ENCODE results near the gene SOX15. TPM values are rescaled to one million over a fixed set of nuclear protein-coding genes. Genes with fewer than 3 reads are reported as not detected.
"Not testable (repeated sequence)": the region's sequence is repeated elsewhere in the genome, so short reads cannot be mapped to it uniquely, and the experiment has no call there.

Gene SOX15
- total RNA-seq, 2 donors from 2014 or later: 0.90 TPM; not detected in 1

DNA sequence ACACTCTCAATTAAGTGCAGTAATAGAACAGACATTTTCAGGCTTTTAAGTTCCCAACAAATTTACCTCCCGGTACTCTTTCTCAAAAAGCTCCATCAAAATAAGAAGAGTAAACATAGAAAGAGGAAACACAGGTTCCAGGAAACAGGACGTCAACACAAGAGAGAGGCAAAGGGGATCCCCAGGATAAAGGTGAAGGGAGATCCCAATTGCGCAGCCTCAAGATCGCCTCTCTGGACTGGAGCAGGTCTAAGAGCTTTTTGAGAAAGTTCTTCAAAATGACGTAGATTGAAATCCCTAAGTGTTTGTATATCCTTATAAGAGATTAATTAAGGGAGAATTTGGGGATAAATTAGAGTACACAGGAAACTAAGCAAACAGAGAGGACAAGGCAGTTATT is 28.7 kb upstream of the SOX15 start:
- H3K9me3 Mint-ChIP-seq: no peaks in the 10 kb centered on the region
- peaks cover 2% of the 10 kb centered on the region for H3K4me1 Mint-ChIP-seq
- H3K4me3 Mint-ChIP-seq: no peak overlapping the region
- H3K27me3 Mint-ChIP-seq: no peaks in the 10 kb centered on the region
- ATAC-seq (replicated peaks): no peak
- H3K27ac Mint-ChIP-seq: no peak overlapping the region
- peaks cover 6% of the 10 kb centered on the region for H3K36me3 Mint-ChIP-seq (ENCODE audit: low read depth)

DNA sequence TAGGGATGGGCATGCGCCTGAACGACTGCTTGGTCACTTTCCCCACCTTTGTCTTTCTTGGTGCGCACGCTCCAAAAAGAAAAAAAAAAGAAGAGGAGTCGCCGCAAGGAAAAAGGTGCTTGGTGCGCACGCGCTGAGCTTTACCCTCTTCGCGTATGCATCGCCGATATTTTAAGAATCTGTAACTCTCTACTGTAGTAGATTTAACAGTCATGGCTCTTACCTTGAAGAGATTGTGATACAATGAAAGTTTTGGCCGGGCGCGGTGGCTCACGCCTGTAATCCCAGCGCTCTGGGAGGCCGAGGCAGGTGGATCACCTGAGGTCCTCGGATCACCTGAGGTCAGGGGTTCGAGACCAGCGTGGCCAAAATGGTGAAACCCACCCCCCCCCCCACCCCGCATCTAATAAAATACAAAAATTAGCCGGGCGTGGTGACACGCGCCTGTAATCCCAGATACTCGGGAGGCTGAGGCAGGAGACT is 25.4 kb upstream of the SOX15 start:
- Mint-ChIP-seq H3K9me3 (no peaks in the 10 kb centered on the region), H3K4me3 (peak overlapping the region; percentile 69), H3K36me3 (ENCODE audit: low read depth) (peaks cover 28% of the 10 kb centered on the region), H3K27me3 (no peaks in the 10 kb centered on the region), H3K27ac (peak overlapping the region; percentile 81), H3K4me1 (peaks cover 23% of the 10 kb centered on the region)
- no peak for ATAC-seq (replicated peaks)

GRCh38 chr17:7614425-7615264 is 24.8 kb upstream of the SOX15 start, which contains the start of gene FXR2:
FXR2 (minus strand) TSS chr17:7614897; CDS start chr17:7614532, 365 bp downstream.
- peak within 1 kb of the TSS; percentile 86 for H3K27ac Mint-ChIP-seq

GRCh38 chr17:7613769-7614424 is 24.0 kb upstream of the SOX15 start:
- Mint-ChIP-seq H3K36me3 (ENCODE audit: low read depth) (peaks cover 34% of the 10 kb centered on the region), H3K4me1 (peaks cover 27% of the 10 kb centered on the region), H3K27me3 (no peaks in the 10 kb centered on the region), H3K27ac (peak overlapping the region; percentile 86), H3K9me3 (no peaks in the 10 kb centered on the region), H3K4me3 (peak overlapping the region; percentile 86)
- ATAC-seq (replicated peaks): no peak

More at GRCh38 chr17:7614425-7615264, 24.8 kb upstream of the SOX15 start, which contains the start of gene FXR2:
- Mint-ChIP-seq H3K27me3 (no peaks in the 10 kb centered on the region), H3K4me3 (peak within 1 kb of the TSS; percentile 86), H3K9me3 (no peaks in the 10 kb centered on the region), H3K4me1 (peaks cover 24% of the 10 kb centered on the region), H3K36me3 (ENCODE audit: low read depth) (peaks cover 29% of the 10 kb centered on the region)
- peak; percentile 94 for ATAC-seq (replicated peaks)

DNA sequence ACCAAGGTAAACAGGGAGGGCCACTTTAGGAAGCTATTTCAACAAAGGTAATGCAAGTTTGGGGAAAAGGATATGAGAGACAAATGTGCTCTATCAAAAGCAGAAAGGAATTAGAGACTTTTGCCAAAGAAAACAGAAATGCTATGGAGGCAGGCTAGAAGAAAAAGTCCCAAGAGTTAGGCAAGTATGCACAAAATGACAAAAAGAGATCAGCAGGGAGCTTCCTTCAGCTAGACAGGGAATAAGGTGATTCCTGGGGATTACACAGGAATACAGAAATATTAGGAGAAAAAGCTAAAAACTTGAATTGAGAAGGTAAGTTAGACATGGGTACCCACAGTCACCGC is 22.4 kb upstream of the SOX15 start:
- no peaks in the 10 kb centered on the region for H3K27me3 Mint-ChIP-seq
- peak overlapping the region; percentile 86 for H3K27ac Mint-ChIP-seq
- peaks cover 27% of the 10 kb centered on the region for H3K4me1 Mint-ChIP-seq
- no peaks in the 10 kb centered on the region for H3K9me3 Mint-ChIP-seq
- no peak for ATAC-seq (replicated peaks)
- peak overlapping the region; percentile 86 for H3K4me3 Mint-ChIP-seq
- peaks cover 40% of the 10 kb centered on the region for H3K36me3 Mint-ChIP-seq (ENCODE audit: low read depth)

- H3K9me3 Mint-ChIP-seq: no peaks in the 10 kb centered on the region
- no peak for ATAC-seq (replicated peaks)
- no peak overlapping the region for H3K27ac Mint-ChIP-seq
- peaks cover 27% of the 10 kb centered on the region for H3K4me1 Mint-ChIP-seq
- H3K27me3 Mint-ChIP-seq: no peaks in the 10 kb centered on the region
- H3K36me3 Mint-ChIP-seq (ENCODE audit: low read depth): peaks cover 40% of the 10 kb centered on the region
- peak overlapping the region; percentile 86 for H3K4me3 Mint-ChIP-seq
Observed at GRCh38 chr17:7611635-7612293, 21.9 kb upstream of the SOX15 start.

GRCh38 chr17:7610641-7611040 is 20.7 kb upstream of the SOX15 start:
- Mint-ChIP-seq H3K4me3 (no peak overlapping the region), H3K9me3 (no peaks in the 10 kb centered on the region), H3K27me3 (no peaks in the 10 kb centered on the region), H3K4me1 (peaks cover 27% of the 10 kb centered on the region), H3K36me3 (ENCODE audit: low read depth) (peaks cover 49% of the 10 kb centered on the region), H3K27ac (no peak overlapping the region)
- ATAC-seq (replicated peaks): no peak

GRCh38 chr17:7606280-7606679 is 16.4 kb upstream of the SOX15 start:
- Mint-ChIP-seq H3K4me3 (no peak overlapping the region), H3K9me3 (no peaks in the 10 kb centered on the region), H3K4me1 (peaks cover 4% of the 10 kb centered on the region), H3K27ac (peak overlapping the region; percentile 15), H3K36me3 (ENCODE audit: low read depth) (peaks cover 72% of the 10 kb centered on the region), H3K27me3 (no peaks in the 10 kb centered on the region)
- no peak for ATAC-seq (replicated peaks)

- not testable (repeated sequence) for H3K27me3 Mint-ChIP-seq; H3K4me3 Mint-ChIP-seq; ATAC-seq (replicated peaks); H3K4me1 Mint-ChIP-seq; H3K9me3 Mint-ChIP-seq; H3K27ac Mint-ChIP-seq
- peaks cover 96% of the 10 kb centered on the region for H3K36me3 Mint-ChIP-seq (ENCODE audit: low read depth)
Observed at GRCh38 chr17:7597561-7597960, 7.7 kb upstream of the SOX15 start.

GRCh38 chr17:7593296-7593695 is 3.4 kb upstream of the SOX15 start:
- peaks cover 78% of the 10 kb centered on the region for H3K36me3 Mint-ChIP-seq (ENCODE audit: low read depth)
- no peak overlapping the region for H3K27ac Mint-ChIP-seq
- H3K9me3 Mint-ChIP-seq: no peaks in the 10 kb centered on the region

DNA sequence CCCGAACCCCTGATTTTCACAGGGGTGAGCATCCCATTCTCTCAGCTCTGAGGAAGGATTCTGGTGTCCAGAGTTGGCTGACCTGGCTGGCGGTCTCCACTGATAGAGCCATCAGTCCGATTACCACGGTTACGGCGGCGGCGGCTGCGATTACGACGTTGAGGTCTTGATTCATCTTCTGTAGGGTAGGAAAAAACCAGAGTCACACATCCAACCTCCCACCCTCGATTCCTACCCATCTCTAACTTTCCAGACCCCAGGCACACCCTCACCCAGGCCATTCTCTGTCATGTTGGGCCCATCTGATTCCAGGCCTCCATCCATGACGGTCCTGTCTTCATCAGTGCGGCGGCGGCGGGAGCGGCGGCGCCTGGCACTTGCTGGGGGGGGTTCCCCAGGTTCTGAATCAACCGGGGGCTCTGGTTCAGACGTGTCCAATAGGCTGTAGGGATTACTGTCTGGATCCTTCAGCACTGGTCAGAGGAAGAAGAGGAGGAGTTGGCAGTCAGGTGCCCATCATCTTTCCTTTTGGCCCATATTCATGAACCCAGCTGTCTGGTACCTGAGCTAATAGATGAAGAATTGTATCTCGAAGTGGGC is 2.6 kb upstream of the SOX15 start:
- Mint-ChIP-seq H3K27ac (no peak overlapping the region), H3K36me3 (ENCODE audit: low read depth) (peaks cover 80% of the 10 kb centered on the region)

More at GRCh38 chr17:7593296-7593695, 3.4 kb upstream of the SOX15 start:
- no peaks in the 10 kb centered on the region for H3K27me3 Mint-ChIP-seq
- no peaks in the 10 kb centered on the region for H3K4me1 Mint-ChIP-seq
- ATAC-seq (replicated peaks): no peak
- H3K4me3 Mint-ChIP-seq: no peak overlapping the region

DNA sequence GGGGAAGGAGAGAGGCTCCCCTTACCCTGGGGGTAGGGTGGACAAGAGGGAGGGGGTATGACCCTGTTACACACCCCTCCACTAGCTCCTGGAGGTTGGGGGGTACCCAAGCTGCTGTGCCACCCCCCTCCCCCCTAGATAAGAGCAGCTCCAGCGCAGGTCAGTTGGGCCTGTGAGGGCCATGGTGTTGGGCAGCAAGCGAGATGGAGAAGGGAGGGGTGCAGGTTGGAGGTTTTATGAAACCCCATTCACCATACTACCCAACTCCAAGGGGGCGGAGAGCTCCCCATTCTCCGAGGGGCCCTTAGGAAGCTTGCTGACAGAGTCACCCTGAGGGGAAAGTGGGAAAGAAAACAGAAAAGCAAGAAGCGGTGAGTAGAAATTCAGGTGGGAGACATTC is 1.7 kb upstream of the SOX15 start:
- Mint-ChIP-seq H3K4me3 (no peak overlapping the region), H3K27me3 (no peaks in the 10 kb centered on the region), H3K4me1 (no peaks in the 10 kb centered on the region), H3K9me3 (no peaks in the 10 kb centered on the region), H3K36me3 (ENCODE audit: low read depth) (peaks cover 79% of the 10 kb centered on the region), H3K27ac (peak overlapping the region; percentile 58)
- no peak for ATAC-seq (replicated peaks)

More for the DNA sequence above, 2.6 kb upstream of the SOX15 start:
- Mint-ChIP-seq H3K4me3 (no peak overlapping the region), H3K27me3 (no peaks in the 10 kb centered on the region), H3K9me3 (no peaks in the 10 kb centered on the region), H3K4me1 (no peaks in the 10 kb centered on the region)
- ATAC-seq (replicated peaks): no peak

GRCh38 chr17:7590743-7591142 is 849 bp upstream of the SOX15 start:
- no peak overlapping the region for H3K4me3 Mint-ChIP-seq
- peaks cover 72% of the 10 kb centered on the region for H3K36me3 Mint-ChIP-seq (ENCODE audit: low read depth)
- peak overlapping the region; percentile 78 for H3K27ac Mint-ChIP-seq
- peaks cover 1% of the 10 kb centered on the region for H3K4me1 Mint-ChIP-seq
- H3K27me3 Mint-ChIP-seq: no peaks in the 10 kb centered on the region
- no peaks in the 10 kb centered on the region for H3K9me3 Mint-ChIP-seq
- ATAC-seq (replicated peaks): no peak

DNA sequence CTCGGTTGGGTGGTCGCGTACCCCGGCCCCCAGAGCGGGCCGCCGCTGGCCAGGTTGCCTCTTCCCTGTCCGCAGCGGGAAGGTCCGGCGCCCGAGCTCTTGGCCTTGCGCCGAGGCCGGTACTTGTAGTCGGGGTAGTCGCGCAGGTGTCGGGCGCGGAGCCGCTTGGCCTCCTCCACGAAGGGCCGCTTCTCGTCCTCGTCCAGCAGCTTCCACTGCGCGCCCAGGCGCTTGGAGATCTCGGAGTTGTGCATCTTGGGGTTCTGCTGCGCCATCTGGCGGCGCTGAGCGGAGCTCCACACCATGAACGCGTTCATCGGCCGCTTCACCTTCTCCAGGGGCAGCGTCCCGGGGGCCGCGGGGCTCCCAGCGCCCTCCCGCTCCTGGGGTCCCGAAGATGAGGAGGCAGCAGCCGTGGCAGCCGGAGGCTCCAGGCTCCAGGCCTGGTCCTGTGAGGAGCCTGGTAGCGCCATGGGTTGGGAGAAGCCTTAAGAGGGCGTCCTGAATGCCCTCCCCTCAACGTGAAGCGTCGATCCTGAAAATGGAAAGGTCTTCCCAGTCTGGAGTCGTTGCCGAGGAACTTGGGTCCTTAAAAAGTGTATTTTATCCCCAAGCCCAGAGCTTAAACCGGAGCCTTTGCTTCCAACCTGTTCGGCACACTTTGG is 558 bp downstream of the SOX15 start:
- peak; percentile 84 for ATAC-seq (replicated peaks)
- Mint-ChIP-seq H3K27me3 (no peaks in the 10 kb centered on the region), H3K4me1 (peaks cover 8% of the 10 kb centered on the region), H3K36me3 (ENCODE audit: low read depth) (peaks cover 72% of the 10 kb centered on the region), H3K4me3 (no peak overlapping the region), H3K9me3 (no peaks in the 10 kb centered on the region), H3K27ac (no peak overlapping the region)

Data from activated T-helper 17 cell treated with anti-CD3 and anti-CD28 coated beads, Interleukin-2, amount 50 U/mL, for 72 hours (primary cell).